Measurements from ENCODE around the gene RRH. TPM values are rescaled to one million over a fixed set of nuclear protein-coding genes. Genes with fewer than 3 reads are reported as not detected.

RRH gene
- total and polyA plus RNA-seq, 2 of the 4 experiments (the other 2 are of a cell fraction): 0.05 TPM; not detected in 1

DNA sequence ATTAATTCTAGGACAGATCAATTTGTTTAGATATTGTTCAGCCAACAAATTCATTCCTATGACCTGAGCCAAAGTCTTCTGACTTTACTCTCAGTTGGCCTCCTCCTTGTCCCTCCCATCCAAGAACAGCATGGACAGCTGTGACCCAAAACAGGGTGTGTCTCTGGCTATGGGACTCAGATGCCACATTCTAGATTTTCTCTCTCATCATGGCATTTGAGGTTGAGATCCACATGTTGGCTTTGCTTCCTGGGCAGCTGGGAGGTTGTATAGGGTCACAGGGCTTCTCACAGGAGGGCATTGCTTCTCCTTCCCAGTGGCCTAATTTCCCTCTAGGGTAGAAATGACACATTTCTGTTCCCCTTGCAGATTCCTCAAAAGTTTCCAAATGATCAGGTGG is 62.3 kb downstream of the RRH start:
- Histone ChIP-seq H4K91ac (ENCODE audit: insufficient read depth, low read depth, low read length) (no peak overlapping the region), H4K5ac (ENCODE audit: low read depth, low read length) (no peak overlapping the region), H3K4me3 (ENCODE audit: insufficient read depth, low read depth, low read length) (no peak overlapping the region), H2AK9ac (replicated peaks; ENCODE audit: low read depth, low read length, poor library complexity) (no peak overlapping the region), H3K23ac (ENCODE audit: low read depth, low read length) (no peak overlapping the region), H3K18ac (ENCODE audit: low read depth, low read length) (no peak overlapping the region), H3K36me3 (ENCODE audit: control insufficient read depth, insufficient read depth, low read length) (no peaks in the 10 kb centered on the region), H3K27ac (ENCODE audit: insufficient read depth, low read length) (no peak overlapping the region), H4K20me1 (ENCODE audit: insufficient read depth, low read length) (no peaks in the 10 kb centered on the region), H3K27me3 (ENCODE audit: control insufficient read depth, insufficient read depth, low read length) (no peaks in the 10 kb centered on the region; the same call in 1 of the 2 replicates), H3K9me1 (ENCODE audit: insufficient read depth, low read length) (no peaks in the 10 kb centered on the region), H2AK5ac (ENCODE audit: low read depth, low read length) (no peak overlapping the region), H3K9me3 (ENCODE audit: control insufficient read depth, insufficient read depth, low read length) (no peaks in the 10 kb centered on the region), H3K14ac (replicated peaks; ENCODE audit: low read depth, low read length) (no peak overlapping the region), H2AFZ (replicated peaks; ENCODE audit: low read length, poor library complexity) (no peak overlapping the region), H2BK120ac (ENCODE audit: low read depth, low read length) (no peak overlapping the region), H2BK5ac (ENCODE audit: low read depth, low read length, poor library complexity, severe bottlenecking) (no peak overlapping the region), H2BK20ac (ENCODE audit: low read depth, low read length) (no peak overlapping the region), H4K8ac (ENCODE audit: low read depth in 2 of 2, low read length in 2 of 2) (no peak overlapping the region), H3K9ac (ENCODE audit: low read depth, low read length) (no peak overlapping the region), H3K56ac (ENCODE audit: extremely low read depth, insufficient read depth, low read length) (no peak overlapping the region), H3K79me1 (ENCODE audit: low read depth in 1 of 2, low read length in 2 of 2) (no peaks in the 10 kb centered on the region), H3K4me2 (ENCODE audit: low read depth, low read length) (no peak overlapping the region), H3K4me1 (ENCODE audit: control insufficient read depth, insufficient read depth, low read length) (no peaks in the 10 kb centered on the region), H2BK15ac (ENCODE audit: low read depth, low read length) (no peak overlapping the region), H3K4ac (ENCODE audit: low read depth, low read length) (no peak overlapping the region)
- in situ Hi-C loops (cut with MboI; ENCODE audit: low sequenced_read_pairs) (no loop called here), dilution Hi-C loops (cut with HindIII; ENCODE audit: low sequenced_read_pairs, unreplicated experiment) (no loop called here), intact Hi-C loops (cut with micrococcal nuclease) (no loop called here)
- DNase-seq: no peak
- BruUV-seq (replicated peaks): no TSS peak
- POLR2A ChIA-PET (ENCODE audit: unreplicated experiment): no interaction called here
- CTCF ChIA-PET: no interaction called here
- no peak for ATAC-seq (ENCODE audit: low read depth)
- no peak for TF ChIP-seq FOS (IDR thresholded peaks at IDR 0.05; ENCODE audit: low read depth, low read length)
- no peak for TF ChIP-seq MAZ (IDR thresholded peaks at IDR 0.05; ENCODE audit: borderline replicate concordance, low read depth, low read length)
- no peak for TF ChIP-seq BHLHE40 (IDR thresholded peaks at IDR 0.05; ENCODE audit: low read depth, low read length)
- no peak for TF ChIP-seq RCOR1 (IDR thresholded peaks at IDR 0.05; ENCODE audit: insufficient replicate concordance, low read length)
- TF ChIP-seq, protein P1, sequence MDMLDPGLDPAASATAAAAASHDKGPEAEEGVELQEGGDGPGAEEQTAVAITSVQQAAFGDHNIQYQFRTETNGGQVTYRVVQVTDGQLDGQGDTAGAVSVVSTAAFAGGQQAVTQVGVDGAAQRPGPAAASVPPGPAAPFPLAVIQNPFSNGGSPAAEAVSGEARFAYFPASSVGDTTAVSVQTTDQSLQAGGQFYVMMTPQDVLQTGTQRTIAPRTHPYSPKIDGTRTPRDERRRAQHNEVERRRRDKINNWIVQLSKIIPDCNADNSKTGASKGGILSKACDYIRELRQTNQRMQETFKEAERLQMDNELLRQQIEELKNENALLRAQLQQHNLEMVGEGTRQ (IDR thresholded peaks at IDR 0.05; ENCODE audit: low read depth, low read length): no peak
- TF ChIP-seq MXI1 (IDR thresholded peaks at IDR 0.05; ENCODE audit: borderline replicate concordance, low read depth, low read length): no peak
- TF ChIP-seq CHD1 (IDR thresholded peaks at IDR 0.05; ENCODE audit: low read depth, low read length): no peak

Other genes starting within 250 kb of the RRH start
- gene CASP6, start 124.5 kb upstream of the RRH start, total RNA-seq (2012; rRNA removed): 44.1 and 45.0 TPM in 2 replicates
- gene CASP6, start 124.5 kb upstream of the RRH start, polyA plus RNA-seq (2012; rRNA removed): 19.8 and 25.0 TPM in 2 replicates
- 8.9 and 17.4 TPM in 2 replicates for gene PLA2G12A, start 97.9 kb upstream of the RRH start, total RNA-seq (2012; rRNA removed)
- 10.3 and 12.0 TPM in 2 replicates for gene PLA2G12A, start 97.9 kb upstream of the RRH start, polyA plus RNA-seq (2012; rRNA removed)
- 0.18 and 0.28 TPM in 2 replicates for gene CFI, start 26.0 kb upstream of the RRH start, total RNA-seq (2012; rRNA removed)
- gene CFI, start 26.0 kb upstream of the RRH start, polyA plus RNA-seq (2012; rRNA removed): 0.10 and 0.12 TPM in 2 replicates
- 1.1 and 4.4 TPM in 2 replicates for gene GAR1, start 12.2 kb upstream of the RRH start, total RNA-seq (2012; rRNA removed)
- gene GAR1, start 12.2 kb upstream of the RRH start, polyA plus RNA-seq (2012; rRNA removed): 18.2 and 22.0 TPM in 2 replicates
- gene LRIT3, start 20.1 kb downstream of the RRH start, total RNA-seq (2012; rRNA removed): not detected in 2 replicates
- gene LRIT3, start 20.1 kb downstream of the RRH start, polyA plus RNA-seq (2012; rRNA removed): 0.02 TPM in 1 of 2 replicates, not detected in the other
- 2.2 and 4.2 TPM in 2 replicates for gene EGF, start 84.9 kb downstream of the RRH start, total RNA-seq (2012; rRNA removed)
- gene EGF, start 84.9 kb downstream of the RRH start, polyA plus RNA-seq (2012; rRNA removed): 1.7 TPM in 2 replicates